ENCODE data around the gene SLC50A1.

GRCh38 chr1:155166051-155166470, 30.4 kb downstream of the SLC50A1 start:
- TF ChIP-seq YY1 (IDR thresholded peaks at IDR 0.05; ENCODE audit: low read depth, low read length) (no peak), ZNF274 (IDR thresholded peaks at IDR 0.05; ENCODE audit: borderline replicate concordance, extremely low read depth, low read length) (no peak)
